WTC11 (cell line): ENCODE data around the gene EGR1. TPM values are rescaled to one million over a fixed set of nuclear protein-coding genes. Genes with fewer than 3 reads are reported as not detected.

Experiments used
- ATAC-seq: fragments of 200-7000 bp; cut with Tn5 transposase; 2 replicates; pipeline ENCODE4 v1.10.0; 2021; ENCODE audit warnings: mild to moderate bottlenecking, moderate library complexity
- CTCF ChIA-PET: fragments of 300-600 bp; sonication (Branson Sonifier 250); formaldehyde crosslinking; loops from one replicate; lab custom pipeline; 2021; ENCODE audit warnings: antibody characterized with exemption; lab: Charles Lee
- POLR2A ChIA-PET: fragments of 350-600 bp; sonication (Branson Sonifier 250); formaldehyde crosslinking; loops from one replicate; lab custom pipeline; 2021; ENCODE audit warnings: antibody characterized with exemption; lab: Charles Lee
- DNase-seq: peaks from one replicate; pipeline ENCODE4 v3.0.0; 2021; ENCODE audit warnings: low spot score
- H3K27ac Mint-ChIP-seq: 2 replicates; pipeline ENCODE4 v1.8.0; 2021; ENCODE audit warnings: mixed read lengths
- H3K27me3 Mint-ChIP-seq: 2 replicates; pipeline ENCODE4 v1.8.0; 2021; ENCODE audit warnings: low read depth, mild to moderate bottlenecking, moderate library complexity, mixed read lengths
- H3K36me3 Mint-ChIP-seq: 2 replicates; pipeline ENCODE4 v1.8.0; 2021; ENCODE audit warnings: mixed read lengths
- H3K4me1 Mint-ChIP-seq: 2 replicates; pipeline ENCODE4 v1.8.0; 2022; ENCODE audit warnings: mixed read lengths
- H3K4me3 Mint-ChIP-seq: 2 replicates; pipeline ENCODE4 v1.8.0; 2021; ENCODE audit warnings: mild to moderate bottlenecking, moderate library complexity, mixed read lengths
- H3K9me3 Mint-ChIP-seq: 2 replicates; pipeline ENCODE4 v1.8.0; 2021; ENCODE audit warnings: mixed read lengths
- EMX1 ChIP-seq: fragments of 250-450 bp; sonication (Bioruptor Pico); IDR thresholded peaks from 2 replicates; pipeline ENCODE4 v1.8.0; 2021; ENCODE audit warnings: mild to moderate bottlenecking
- ERG ChIP-seq: fragments of 250-450 bp; sonication (Bioruptor Pico); IDR thresholded peaks from 2 replicates; pipeline ENCODE4 v1.8.0; 2021; ENCODE audit warnings: mild to moderate bottlenecking
- ETV6 ChIP-seq: sonication (generic); formaldehyde crosslinking; IDR thresholded peaks from 2 replicates; pipeline ENCODE4 v1.8.1; 2022; ENCODE audit warnings: mild to moderate bottlenecking, missing genetic modification reagents
- GABPB1 ChIP-seq: sonication (generic); formaldehyde crosslinking; IDR thresholded peaks from 2 replicates; pipeline ENCODE4 v1.8.1; 2023; ENCODE audit warnings: mild to moderate bottlenecking, missing genetic modification reagents
- GRHL2 ChIP-seq: fragments of 250-450 bp; sonication (Bioruptor Pico); IDR thresholded peaks from 2 replicates; pipeline ENCODE4 v1.8.0; 2022; ENCODE audit warnings: mild to moderate bottlenecking, moderate library complexity; ENCODE audit not compliant: insufficient replicate concordance, severe bottlenecking
- NFATC4 ChIP-seq: fragments of 250-450 bp; sonication (Bioruptor Pico); IDR thresholded peaks from 2 replicates; pipeline ENCODE4 v1.9.0; 2021; ENCODE audit warnings: mild to moderate bottlenecking
- NR1H2 ChIP-seq: sonication (generic); formaldehyde crosslinking; IDR thresholded peaks from 2 replicates; pipeline ENCODE4 v1.9.0; 2021; ENCODE audit warnings: mild to moderate bottlenecking, moderate library complexity, missing genetic modification reagents
- NR2C2 ChIP-seq: sonication (generic); formaldehyde crosslinking; IDR thresholded peaks from 2 replicates; pipeline ENCODE4 v1.8.0; 2022; ENCODE audit warnings: mild to moderate bottlenecking, missing genetic modification reagents
- TCF7 ChIP-seq: sonication (generic); formaldehyde crosslinking; IDR thresholded peaks from 2 replicates; pipeline ENCODE4 v1.8.0; 2022; ENCODE audit warnings: mild to moderate bottlenecking, low read depth, missing genetic modification reagents, moderate library complexity
- ZNF263 ChIP-seq: sonication (generic); formaldehyde crosslinking; IDR thresholded peaks from 2 replicates; pipeline ENCODE4 v1.8.1; 2022; ENCODE audit warnings: low read depth, mild to moderate bottlenecking, moderate library complexity, missing genetic modification reagents
- ZNF396 ChIP-seq: fragments of 250-450 bp; sonication (Bioruptor Pico); IDR thresholded peaks from 2 replicates; pipeline ENCODE4 v1.8.0; 2021; ENCODE audit warnings: mild to moderate bottlenecking, moderate library complexity, borderline replicate concordance
- ZNF671 ChIP-seq: fragments of 250-450 bp; sonication (Bioruptor Pico); IDR thresholded peaks from 2 replicates; pipeline ENCODE4 v1.8.0; 2021; ENCODE audit warnings: mild to moderate bottlenecking
- total RNA-seq: library from RNA; stranded (reverse); gene quantifications from 3 replicates; pipeline ENCODE4 v1.2.3, GENCODE V29; 2021
- TF ChIP-seq, protein P1 (sequence below): sonication (generic); formaldehyde crosslinking; IDR thresholded peaks from 2 replicates; pipeline ENCODE4 v1.8.0; 2022; ENCODE audit warnings: mild to moderate bottlenecking, missing genetic modification reagents
- TF ChIP-seq, protein P2 (sequence below): sonication (generic); formaldehyde crosslinking; IDR thresholded peaks from 2 replicates; pipeline ENCODE4 v1.8.1; 2023; ENCODE audit warnings: mild to moderate bottlenecking, missing genetic modification reagents, moderate library complexity
- TF ChIP-seq, protein P3 (sequence below): sonication (generic); formaldehyde crosslinking; IDR thresholded peaks from 2 replicates; pipeline ENCODE4 v1.8.0; 2023; ENCODE audit warnings: mild to moderate bottlenecking, missing genetic modification reagents

The EGR1 gene
- total RNA-seq, 1 experiment from 2014 or later: 15.7 TPM

DNA sequence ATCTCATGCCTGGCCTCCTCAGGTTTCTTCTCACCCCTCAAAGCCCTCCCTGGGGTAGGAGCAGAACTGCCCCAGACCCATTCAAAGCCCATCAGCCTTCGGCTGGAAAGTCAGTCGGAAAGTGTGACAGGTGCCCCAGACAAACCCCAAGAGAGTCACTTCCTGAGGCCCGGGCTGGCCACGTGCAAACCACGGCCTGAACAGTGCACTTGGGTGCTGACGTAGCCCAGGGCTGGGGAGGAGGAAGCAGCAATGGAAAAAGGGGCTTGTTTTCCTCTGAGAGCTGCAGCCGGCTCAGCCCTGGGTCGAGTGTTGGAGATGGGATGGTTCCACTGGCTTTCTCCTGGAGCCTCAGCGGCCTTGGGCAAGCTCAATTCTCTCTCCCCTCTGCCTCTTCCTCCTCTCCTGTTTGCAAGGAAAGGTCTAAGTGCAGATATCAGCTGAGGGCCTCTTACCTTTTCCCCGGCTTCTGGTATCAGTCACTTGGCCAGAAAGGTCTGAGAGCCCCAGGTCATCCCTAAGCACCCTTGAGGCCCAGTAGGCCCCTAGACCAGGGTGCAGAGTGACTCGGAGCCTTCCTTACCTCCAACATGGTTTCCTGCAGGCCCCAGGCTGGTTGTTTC is 5.9 kb upstream of the EGR1 start:
- DNase-seq (no peak), ATAC-seq (no peak)
- H3K4me1 Mint-ChIP-seq: peaks cover 23% of the 10 kb centered on the region
- no peaks in the 10 kb centered on the region for H3K36me3 Mint-ChIP-seq
- no peak overlapping the region for H3K27ac Mint-ChIP-seq
- ChIA-PET CTCF (interaction anchor here (9.8 to 13.9 kb wide), 2 partner anchors 9 to 42 kb away, joined by 106 to 254 read pairs; no protein-coding TSS in a partner anchor), POLR2A (no interaction called here)
- TF ChIP-seq NR1H2 (no peak), GABPB1 (CRISPR knock-in tag) (peak; percentile 67)
- no peak overlapping the region for H3K4me3 Mint-ChIP-seq
- no peaks in the 10 kb centered on the region; the same call in 1 of the 2 replicates for H3K27me3 Mint-ChIP-seq
- no peaks in the 10 kb centered on the region for H3K9me3 Mint-ChIP-seq

GRCh38 chr5:138460032-138460693 is 5.1 kb upstream of the EGR1 start:
- Mint-ChIP-seq H3K27ac (no peak overlapping the region), H3K27me3 (no peaks in the 10 kb centered on the region; the same call in 1 of the 2 replicates), H3K4me3 (no peak overlapping the region), H3K36me3 (no peaks in the 10 kb centered on the region), H3K9me3 (no peaks in the 10 kb centered on the region), H3K4me1 (peaks cover 19% of the 10 kb centered on the region)
- ATAC-seq (no peak), DNase-seq (no peak)
- ChIA-PET CTCF (interaction anchor here (9.8 to 13.9 kb wide), 2 partner anchors 10 to 42 kb away, joined by 106 to 254 read pairs; no protein-coding TSS in a partner anchor), POLR2A (no interaction called here)
- no peak for TF ChIP-seq ETV6 (CRISPR knock-in tag)
- TF ChIP-seq GRHL2 (CRISPR knock-in tag): no peak
- no peak for TF ChIP-seq ZNF263 (CRISPR knock-in tag)
- TF ChIP-seq ZNF671 (CRISPR knock-in tag): no peak
- TF ChIP-seq, protein P1, sequence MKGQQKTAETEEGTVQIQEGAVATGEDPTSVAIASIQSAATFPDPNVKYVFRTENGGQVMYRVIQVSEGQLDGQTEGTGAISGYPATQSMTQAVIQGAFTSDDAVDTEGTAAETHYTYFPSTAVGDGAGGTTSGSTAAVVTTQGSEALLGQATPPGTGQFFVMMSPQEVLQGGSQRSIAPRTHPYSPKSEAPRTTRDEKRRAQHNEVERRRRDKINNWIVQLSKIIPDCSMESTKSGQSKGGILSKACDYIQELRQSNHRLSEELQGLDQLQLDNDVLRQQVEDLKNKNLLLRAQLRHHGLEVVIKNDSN (CRISPR knock-in tag): no peak

DNA sequence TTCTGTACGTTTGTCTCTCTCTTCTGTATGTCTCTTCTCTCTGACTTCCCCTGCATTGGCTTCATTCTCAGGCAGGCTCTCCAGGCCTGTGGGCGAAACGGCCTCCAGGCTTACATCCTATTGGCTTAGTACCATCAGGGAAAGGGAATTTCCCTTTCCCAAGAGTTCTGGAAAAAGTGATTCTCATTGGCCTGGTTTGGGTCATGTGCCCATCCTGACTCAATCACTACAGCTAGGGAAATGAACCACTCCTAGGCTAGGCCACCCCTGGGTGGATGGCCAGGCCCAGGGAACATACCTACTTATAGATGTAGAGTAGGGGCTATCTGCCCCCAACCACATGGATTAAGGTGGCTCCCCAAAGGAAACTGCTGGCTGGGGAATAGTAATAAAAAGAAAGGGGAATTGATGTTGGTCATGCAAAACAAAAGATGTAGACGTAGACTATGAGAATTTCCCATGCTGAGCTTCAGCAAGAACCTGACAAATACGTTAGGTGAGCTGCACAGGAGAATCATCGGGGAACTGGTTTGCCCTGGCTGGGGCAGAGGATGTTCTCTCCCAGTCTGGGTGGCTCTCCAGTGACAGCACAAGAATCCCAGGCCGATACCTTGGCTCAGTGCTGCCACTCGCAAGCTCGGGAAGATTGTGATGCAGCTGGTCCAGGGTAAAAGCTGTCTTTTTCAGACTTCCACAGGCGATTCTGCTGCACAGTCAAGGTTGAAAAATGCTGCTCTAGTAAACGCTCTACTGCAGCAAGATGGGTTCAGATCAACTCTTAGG is 3.7 kb upstream of the EGR1 start:
- peaks cover 2% of the 10 kb centered on the region for H3K36me3 Mint-ChIP-seq
- ChIA-PET CTCF (interaction anchor here (9.8 to 13.9 kb wide), 2 partner anchors 11 to 40 kb away, joined by 106 to 254 read pairs; no protein-coding TSS in a partner anchor), POLR2A (interaction anchor here (1.0 kb wide), 1 partner anchor 11 kb away, joined by 7 read pairs; no protein-coding TSS in a partner anchor)
- H3K4me1 Mint-ChIP-seq: peaks cover 10% of the 10 kb centered on the region
- H3K4me3 Mint-ChIP-seq: no peak overlapping the region
- TF ChIP-seq, protein P2, sequence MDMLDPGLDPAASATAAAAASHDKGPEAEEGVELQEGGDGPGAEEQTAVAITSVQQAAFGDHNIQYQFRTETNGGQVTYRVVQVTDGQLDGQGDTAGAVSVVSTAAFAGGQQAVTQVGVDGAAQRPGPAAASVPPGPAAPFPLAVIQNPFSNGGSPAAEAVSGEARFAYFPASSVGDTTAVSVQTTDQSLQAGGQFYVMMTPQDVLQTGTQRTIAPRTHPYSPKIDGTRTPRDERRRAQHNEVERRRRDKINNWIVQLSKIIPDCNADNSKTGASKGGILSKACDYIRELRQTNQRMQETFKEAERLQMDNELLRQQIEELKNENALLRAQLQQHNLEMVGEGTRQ (CRISPR knock-in tag): peak; percentile 71
- TF ChIP-seq, protein P1 (CRISPR knock-in tag): peak; percentile 42; the same call in 1 of the 2 replicates
- no peak for TF ChIP-seq NR2C2 (CRISPR knock-in tag)
- TF ChIP-seq ERG: no peak
- no peak for ATAC-seq
- H3K27me3 Mint-ChIP-seq: peaks cover 11% of the 10 kb centered on the region
- H3K27ac Mint-ChIP-seq: no peak overlapping the region
- DNase-seq: no peak
- no peaks in the 10 kb centered on the region for H3K9me3 Mint-ChIP-seq

- peak; percentile 36 for DNase-seq
- POLR2A ChIA-PET: interaction anchor here (0.8 to 3.1 kb wide), 4 partner anchors 8 to 80 kb away, joined by 3 to 18 read pairs (median 9); partner anchors contain the start of gene ETF1
- no peak for ATAC-seq
- peak overlapping the region; percentile 79; the same call in 1 of the 2 replicates for H3K27ac Mint-ChIP-seq
- no peak for TF ChIP-seq TCF7 (CRISPR knock-in tag)
- no peak for TF ChIP-seq ZNF671 (CRISPR knock-in tag)
- no peak for TF ChIP-seq ZNF396
- TF ChIP-seq, protein P3, sequence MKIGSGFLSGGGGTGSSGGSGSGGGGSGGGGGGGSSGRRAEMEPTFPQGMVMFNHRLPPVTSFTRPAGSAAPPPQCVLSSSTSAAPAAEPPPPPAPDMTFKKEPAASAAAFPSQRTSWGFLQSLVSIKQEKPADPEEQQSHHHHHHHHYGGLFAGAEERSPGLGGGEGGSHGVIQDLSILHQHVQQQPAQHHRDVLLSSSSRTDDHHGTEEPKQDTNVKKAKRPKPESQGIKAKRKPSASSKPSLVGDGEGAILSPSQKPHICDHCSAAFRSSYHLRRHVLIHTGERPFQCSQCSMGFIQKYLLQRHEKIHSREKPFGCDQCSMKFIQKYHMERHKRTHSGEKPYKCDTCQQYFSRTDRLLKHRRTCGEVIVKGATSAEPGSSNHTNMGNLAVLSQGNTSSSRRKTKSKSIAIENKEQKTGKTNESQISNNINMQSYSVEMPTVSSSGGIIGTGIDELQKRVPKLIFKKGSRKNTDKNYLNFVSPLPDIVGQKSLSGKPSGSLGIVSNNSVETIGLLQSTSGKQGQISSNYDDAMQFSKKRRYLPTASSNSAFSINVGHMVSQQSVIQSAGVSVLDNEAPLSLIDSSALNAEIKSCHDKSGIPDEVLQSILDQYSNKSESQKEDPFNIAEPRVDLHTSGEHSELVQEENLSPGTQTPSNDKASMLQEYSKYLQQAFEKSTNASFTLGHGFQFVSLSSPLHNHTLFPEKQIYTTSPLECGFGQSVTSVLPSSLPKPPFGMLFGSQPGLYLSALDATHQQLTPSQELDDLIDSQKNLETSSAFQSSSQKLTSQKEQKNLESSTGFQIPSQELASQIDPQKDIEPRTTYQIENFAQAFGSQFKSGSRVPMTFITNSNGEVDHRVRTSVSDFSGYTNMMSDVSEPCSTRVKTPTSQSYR (CRISPR knock-in tag): 0 out of 2 replicates have a peak, but pooled peaks have one; percentile 11
- TF ChIP-seq NFATC4 (CRISPR knock-in tag): no peak
- no peak for TF ChIP-seq GABPB1 (CRISPR knock-in tag)
- TF ChIP-seq GRHL2 (CRISPR knock-in tag): no peak
- no peak for TF ChIP-seq EMX1 (CRISPR knock-in tag)
- TF ChIP-seq, all 79 proteins: peak for 1
- H3K36me3 Mint-ChIP-seq: peaks cover 20% of the 10 kb centered on the region
- H3K4me1 Mint-ChIP-seq: 0 out of 2 replicates have a peak, but pooled peaks cover 10% of the 10 kb centered on the region
- CTCF ChIA-PET: interaction anchor here (0.6 to 13.9 kb wide), 14 partner anchors 8 to 923 kb away, joined by 3 to 254 read pairs (median 7); partner anchors contain the start of gene ETF1
- peak overlapping the region; percentile 83 for H3K4me3 Mint-ChIP-seq
- no peaks in the 10 kb centered on the region for H3K9me3 Mint-ChIP-seq
- peaks cover 30% of the 10 kb centered on the region for H3K27me3 Mint-ChIP-seq
Observed at GRCh38 chr5:138463419-138464007, 1.8 kb upstream of the EGR1 start.
